ENCODE results near the gene TYK2. TPM values are rescaled to one million over a fixed set of nuclear protein-coding genes. Genes with fewer than 3 reads are reported as not detected.

TYK2 gene
- total RNA-seq, 2 donors from 2014 or later: 76.3 to 148 TPM

DNA sequence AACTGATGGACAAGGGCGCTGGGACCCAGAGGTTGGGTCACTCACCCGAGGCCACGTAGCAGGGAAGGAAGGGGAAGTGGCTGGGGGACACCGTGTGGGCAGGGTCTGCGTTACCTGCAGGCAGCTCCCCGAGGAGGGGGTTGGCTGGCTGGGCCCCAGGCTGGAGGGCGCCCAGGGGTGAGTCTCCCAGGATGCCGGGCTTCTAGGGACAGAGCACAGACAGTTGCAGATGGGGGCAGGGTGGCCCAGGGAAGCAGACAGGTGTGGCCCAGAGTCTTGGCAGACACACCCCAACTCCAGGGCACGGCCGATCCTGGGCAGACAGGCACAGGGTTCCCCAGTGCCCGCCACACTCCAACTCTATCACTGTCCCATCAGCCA is 59.0 kb downstream of the TYK2 start:
- no peak for TF ChIP-seq CTCF (IDR thresholded peaks at IDR 0.05)
- H3K27me3 ChIP-seq: no peaks in the 10 kb centered on the region
- peak; percentile 88 for DNase-seq
- peaks cover 4% of the 10 kb centered on the region for H3K36me3 ChIP-seq
- intact Hi-C loops (cut with DNase I): no loop called here
- H3K9ac ChIP-seq (ENCODE audit: low read depth in 2 of 2, low read length in 2 of 2): peak overlapping the region; percentile 50 to 89
- no peaks in the 10 kb centered on the region for H3K9me3 ChIP-seq
- peaks cover 7% of the 10 kb centered on the region for H3K4me1 ChIP-seq
- no peak overlapping the region for H3K4me3 ChIP-seq
- peak overlapping the region; percentile 84 for H3K27ac ChIP-seq

GRCh38 chr19:10320602-10321416 is 59.6 kb downstream of the TYK2 start:
- Histone ChIP-seq H3K4me3 (no peak overlapping the region), H3K27me3 (no peaks in the 10 kb centered on the region), H3K27ac (peak overlapping the region; percentile 84), H3K36me3 (peaks cover 4% of the 10 kb centered on the region), H3K9ac (ENCODE audit: low read depth in 2 of 2, low read length in 2 of 2) (peak overlapping the region; percentile 50 to 89), H3K9me3 (no peaks in the 10 kb centered on the region), H3K4me1 (peaks cover 7% of the 10 kb centered on the region)
- intact Hi-C loops (cut with DNase I): no loop called here
- DNase-seq: no peak
- no peak for TF ChIP-seq CTCF (IDR thresholded peaks at IDR 0.05)

GRCh38 chr19:10318807-10319682 is 61.3 kb downstream of the TYK2 start:
- peaks cover 4% of the 10 kb centered on the region for H3K36me3 ChIP-seq
- DNase-seq: no peak
- no peaks in the 10 kb centered on the region for H3K27me3 ChIP-seq
- H3K4me1 ChIP-seq: peaks cover 7% of the 10 kb centered on the region
- H3K27ac ChIP-seq: no peak overlapping the region
- H3K9ac ChIP-seq (ENCODE audit: low read depth in 2 of 2, low read length in 2 of 2): no peak overlapping the region
- intact Hi-C loops (cut with DNase I): no loop called here
- H3K9me3 ChIP-seq: no peaks in the 10 kb centered on the region
- no peak overlapping the region for H3K4me3 ChIP-seq
- TF ChIP-seq CTCF (IDR thresholded peaks at IDR 0.05): no peak

DNA sequence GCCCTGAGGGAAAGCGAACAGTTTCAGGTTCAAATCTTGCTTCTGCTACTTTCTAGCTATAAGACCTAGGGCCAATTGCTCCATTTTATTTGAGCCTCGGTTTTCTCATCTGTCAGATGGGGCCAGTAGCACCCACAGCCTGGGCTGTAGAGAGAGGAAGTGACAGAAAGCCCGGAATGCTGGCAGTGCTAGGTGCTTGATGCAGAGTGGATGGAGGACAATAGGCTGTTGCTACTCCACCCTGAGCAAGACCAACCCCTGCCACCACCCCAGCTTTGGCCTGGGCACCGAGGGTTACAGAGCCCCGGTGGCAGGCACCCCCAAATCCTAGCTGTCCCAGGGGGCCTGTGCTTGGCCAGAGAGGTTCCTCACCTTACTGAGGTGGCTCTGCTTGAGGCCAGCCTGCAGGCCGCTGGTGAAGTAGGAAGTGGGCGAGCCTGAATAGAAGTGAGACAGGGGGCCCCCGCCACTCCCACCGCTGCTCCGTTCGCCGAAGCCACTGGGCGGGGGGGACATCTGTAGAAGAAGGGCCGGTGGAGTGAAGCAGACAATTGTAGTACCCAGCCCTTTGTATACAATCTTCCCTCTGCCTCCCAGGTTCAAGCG is 62.4 kb downstream of the TYK2 start:
- H3K27ac ChIP-seq: no peak overlapping the region
- H3K4me1 ChIP-seq: peaks cover 7% of the 10 kb centered on the region
- H3K4me3 ChIP-seq: no peak overlapping the region
- no peak for DNase-seq
- intact Hi-C loops (cut with DNase I): no loop called here
- no peaks in the 10 kb centered on the region for H3K9me3 ChIP-seq
- H3K27me3 ChIP-seq: no peaks in the 10 kb centered on the region
- no peak overlapping the region for H3K9ac ChIP-seq (ENCODE audit: low read depth in 2 of 2, low read length in 2 of 2)
- TF ChIP-seq CTCF (IDR thresholded peaks at IDR 0.05): no peak
- peaks cover 4% of the 10 kb centered on the region for H3K36me3 ChIP-seq

GRCh38 chr19:10317045-10317856 is 63.1 kb downstream of the TYK2 start:
- intact Hi-C loops (cut with DNase I): no loop called here
- peaks cover 4% of the 10 kb centered on the region for H3K36me3 ChIP-seq
- no peak for DNase-seq

More at GRCh38 chr19:10317045-10317856, 63.1 kb downstream of the TYK2 start:
- Histone ChIP-seq H3K4me3 (no peak overlapping the region), H3K4me1 (peaks cover 7% of the 10 kb centered on the region), H3K9me3 (no peaks in the 10 kb centered on the region), H3K9ac (ENCODE audit: low read depth in 2 of 2, low read length in 2 of 2) (no peak overlapping the region), H3K27me3 (no peaks in the 10 kb centered on the region), H3K27ac (no peak overlapping the region)
- no peak for TF ChIP-seq CTCF (IDR thresholded peaks at IDR 0.05)

All from colonic mucosa (tissue), 4 donors.